AG04450 (cell line): ENCODE measurements around the gene MYO7B. TPM values are rescaled to one million over a fixed set of nuclear protein-coding genes. Genes with fewer than 3 reads are reported as not detected.

ENCODE experiments used
- CTCF ChIA-PET: fragments of 300-600, 350-600 bp; formaldehyde crosslinking; extraction: SDS; loops from one replicate; lab custom pipeline; 2022; ENCODE audit warnings: antibody characterized with exemption, inconsistent platforms; lab: Charles Lee
- POLR2A ChIA-PET: fragments of 350-600 bp; formaldehyde crosslinking; extraction: SDS; loops from one replicate; lab custom pipeline; 2021; ENCODE audit warnings: antibody characterized with exemption, inconsistent platforms; lab: Yijun Ruan, JAX
- DNase-seq: peaks from one replicate; pipeline ENCODE4 v3.0.0-alpha.2; 2011; ENCODE audit warnings: low read depth, low spot score
- H3K27ac ChIP-seq: one replicate; pipeline ENCODE4 v1.5.1; 2012; ENCODE audit warnings: low read depth, low read length, control low read depth
- H3K27me3 ChIP-seq: one replicate; pipeline ENCODE4 v1.6.0; 2012; ENCODE audit warnings: low read length; ENCODE audit not compliant: control insufficient read depth, insufficient read depth
- H3K4me3 ChIP-seq: 2 replicates; pipeline ENCODE4 v1.5.1; 2011; ENCODE audit warnings: mild to moderate bottlenecking, low read depth, low read length, control low read depth
- H3K9me3 ChIP-seq: 2 replicates; pipeline ENCODE4 v1.5.1; 2012; ENCODE audit warnings: low read length; ENCODE audit not compliant: control insufficient read depth, insufficient read depth
- polyA plus RNA-seq: library from polyadenylated mRNA; depleted of rRNA; stranded (reverse); fragments of >200 nt; gene quantifications from 2 replicates; pipeline ENCODE4 v1.2.3, GENCODE V29; 2011
- TF ChIP-seq, protein P1 (sequence below): IDR thresholded peaks from 2 replicates; pipeline ENCODE4 v1.5.1; 2011; ENCODE audit warnings: low read depth, low read length, control low read depth, inconsistent platforms

Gene MYO7B
- polyA plus RNA-seq, 1 experiment = 0.02 TPM

DNA sequence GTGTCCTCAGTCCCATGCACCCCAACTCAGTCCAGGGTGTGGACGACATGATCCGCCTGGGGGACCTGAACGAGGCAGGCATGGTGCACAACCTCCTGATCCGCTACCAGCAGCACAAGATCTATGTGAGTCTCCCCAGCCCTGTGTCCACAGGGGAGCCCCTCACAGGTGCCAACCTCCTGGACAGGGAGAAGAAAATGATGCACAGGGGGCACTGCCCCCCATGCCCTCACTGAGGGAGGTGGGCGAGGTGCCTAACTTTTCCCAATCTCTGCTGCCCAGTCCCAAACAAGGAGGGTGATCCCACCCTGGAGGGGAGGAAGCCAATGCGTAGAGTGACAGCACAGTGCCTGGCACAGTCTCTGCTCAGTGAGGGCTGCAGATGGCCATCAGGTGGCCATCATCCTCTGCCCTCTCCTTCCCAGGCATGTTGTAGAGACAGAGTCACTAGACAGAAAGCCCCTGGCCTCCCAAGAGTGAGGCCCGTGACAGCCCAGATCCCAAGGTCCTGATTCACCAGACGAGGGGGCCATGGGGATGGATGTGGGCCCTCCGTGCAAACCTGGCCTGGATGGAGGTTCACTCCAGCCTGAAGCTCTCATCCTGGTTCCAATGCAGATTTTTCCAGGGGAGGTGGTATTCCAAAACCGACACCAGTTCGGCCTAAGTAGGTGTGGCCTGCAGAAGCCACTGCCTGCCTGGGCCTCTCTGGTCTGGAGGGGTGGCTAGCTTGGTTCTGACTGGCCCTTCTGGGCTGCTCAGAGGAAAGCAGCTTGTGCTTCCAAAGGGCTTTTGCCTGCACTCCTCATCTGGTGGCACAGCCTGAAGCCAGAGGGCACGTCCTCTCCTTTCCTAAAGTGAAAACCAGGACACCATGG lies 30.0 kb downstream of the MYO7B start:
- no peak for DNase-seq
- CTCF ChIA-PET = no interaction called here
- no peak overlapping the region for H3K27ac ChIP-seq
- TF ChIP-seq, protein P1, sequence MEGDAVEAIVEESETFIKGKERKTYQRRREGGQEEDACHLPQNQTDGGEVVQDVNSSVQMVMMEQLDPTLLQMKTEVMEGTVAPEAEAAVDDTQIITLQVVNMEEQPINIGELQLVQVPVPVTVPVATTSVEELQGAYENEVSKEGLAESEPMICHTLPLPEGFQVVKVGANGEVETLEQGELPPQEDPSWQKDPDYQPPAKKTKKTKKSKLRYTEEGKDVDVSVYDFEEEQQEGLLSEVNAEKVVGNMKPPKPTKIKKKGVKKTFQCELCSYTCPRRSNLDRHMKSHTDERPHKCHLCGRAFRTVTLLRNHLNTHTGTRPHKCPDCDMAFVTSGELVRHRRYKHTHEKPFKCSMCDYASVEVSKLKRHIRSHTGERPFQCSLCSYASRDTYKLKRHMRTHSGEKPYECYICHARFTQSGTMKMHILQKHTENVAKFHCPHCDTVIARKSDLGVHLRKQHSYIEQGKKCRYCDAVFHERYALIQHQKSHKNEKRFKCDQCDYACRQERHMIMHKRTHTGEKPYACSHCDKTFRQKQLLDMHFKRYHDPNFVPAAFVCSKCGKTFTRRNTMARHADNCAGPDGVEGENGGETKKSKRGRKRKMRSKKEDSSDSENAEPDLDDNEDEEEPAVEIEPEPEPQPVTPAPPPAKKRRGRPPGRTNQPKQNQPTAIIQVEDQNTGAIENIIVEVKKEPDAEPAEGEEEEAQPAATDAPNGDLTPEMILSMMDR = no peak
- no peak overlapping the region for H3K4me3 ChIP-seq
- peaks cover 10% of the 10 kb centered on the region for H3K27me3 ChIP-seq
- POLR2A ChIA-PET = interaction anchor here (1.1 kb wide), 1 partner anchor 39 kb away, joined by 3 read pairs; the partner anchor contains the start of gene IWS1
- H3K9me3 ChIP-seq = no peaks in the 10 kb centered on the region; the same call in 1 of the 2 replicates

DNA sequence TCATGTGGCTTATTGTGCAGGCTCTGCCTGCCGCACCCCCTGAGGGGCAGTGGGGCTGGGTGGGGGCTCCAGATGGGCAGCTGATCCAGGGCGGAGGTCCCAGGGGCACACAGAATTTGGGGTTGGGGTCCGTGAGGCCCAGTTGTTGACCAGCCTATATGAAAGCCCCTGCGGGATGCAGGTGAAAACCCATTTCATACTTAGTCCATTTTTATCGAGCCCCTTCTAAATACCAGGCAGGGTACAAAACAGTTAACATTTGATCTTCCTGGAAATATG lies 30.6 kb downstream of the MYO7B start:
- Histone ChIP-seq H3K27me3 (peaks cover 10% of the 10 kb centered on the region), H3K4me3 (no peak overlapping the region), H3K9me3 (no peaks in the 10 kb centered on the region; the same call in 1 of the 2 replicates), H3K27ac (no peak overlapping the region)
- DNase-seq = no peak
- POLR2A ChIA-PET = interaction anchor here (1.1 kb wide), 1 partner anchor 39 kb away, joined by 3 read pairs; the partner anchor contains the start of gene IWS1
- TF ChIP-seq, protein P1 = no peak
- CTCF ChIA-PET = interaction anchor here (1.1 kb wide), 1 partner anchor 10 kb away, joined by 3 read pairs; no protein-coding TSS in a partner anchor

DNA sequence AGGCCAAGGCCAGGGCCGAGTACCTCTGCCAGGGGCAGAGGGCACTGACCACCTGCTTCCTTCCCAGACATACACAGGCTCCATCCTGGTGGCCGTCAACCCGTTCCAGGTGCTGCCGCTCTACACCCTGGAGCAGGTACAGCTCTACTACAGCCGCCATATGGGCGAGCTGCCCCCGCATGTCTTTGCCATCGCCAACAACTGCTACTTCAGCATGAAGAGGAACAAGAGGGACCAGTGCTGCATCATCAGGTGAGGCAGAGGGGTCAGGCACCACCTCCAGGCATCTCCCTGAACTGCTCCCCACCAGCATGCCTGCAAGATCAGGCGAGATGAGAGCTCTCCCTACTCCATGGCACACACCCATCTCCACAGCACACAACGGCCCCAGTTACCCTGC lies 31.1 kb downstream of the MYO7B start:
- CTCF ChIA-PET = interaction anchor here (1.1 kb wide), 1 partner anchor 10 kb away, joined by 3 read pairs; no protein-coding TSS in a partner anchor
- TF ChIP-seq, protein P1 = no peak
- Histone ChIP-seq H3K9me3 (no peaks in the 10 kb centered on the region; the same call in 1 of the 2 replicates), H3K4me3 (no peak overlapping the region), H3K27ac (no peak overlapping the region), H3K27me3 (peaks cover 10% of the 10 kb centered on the region)
- POLR2A ChIA-PET = interaction anchor here (1.1 kb wide), 1 partner anchor 40 kb away, joined by 3 read pairs; the partner anchor contains the start of gene IWS1
- DNase-seq = no peak

DNA sequence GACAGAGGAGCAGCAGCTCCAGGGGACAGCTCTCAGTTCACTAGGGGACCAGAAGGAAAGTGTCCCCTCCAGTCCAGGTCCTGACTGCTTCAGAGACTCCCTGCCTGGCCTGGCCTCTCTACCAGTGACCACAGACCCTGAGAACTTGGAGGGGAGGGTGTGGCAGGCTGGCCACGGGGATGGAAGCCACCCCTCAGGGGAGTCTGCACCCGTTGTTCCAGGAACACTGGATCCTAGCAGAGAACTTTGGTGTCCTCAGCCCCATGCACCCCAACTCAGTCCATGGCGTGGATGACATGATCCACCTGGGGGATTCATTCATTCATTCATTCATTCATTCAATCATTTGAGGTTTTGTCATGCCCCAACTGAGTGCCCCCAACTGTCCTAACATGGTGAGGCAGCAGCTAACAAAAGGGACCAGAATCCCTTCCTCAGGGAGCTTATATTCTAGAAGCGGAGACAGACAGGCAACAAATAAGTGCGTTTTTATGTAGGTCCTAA lies 31.9 kb downstream of the MYO7B start:
- TF ChIP-seq, protein P1 = no peak
- peaks cover 12% of the 10 kb centered on the region for H3K27me3 ChIP-seq
- no peak for DNase-seq
- POLR2A ChIA-PET = no interaction called here
- H3K27ac ChIP-seq = no peak overlapping the region
- CTCF ChIA-PET = no interaction called here
- H3K4me3 ChIP-seq = no peak overlapping the region
- no peaks in the 10 kb centered on the region; the same call in 1 of the 2 replicates for H3K9me3 ChIP-seq

DNA sequence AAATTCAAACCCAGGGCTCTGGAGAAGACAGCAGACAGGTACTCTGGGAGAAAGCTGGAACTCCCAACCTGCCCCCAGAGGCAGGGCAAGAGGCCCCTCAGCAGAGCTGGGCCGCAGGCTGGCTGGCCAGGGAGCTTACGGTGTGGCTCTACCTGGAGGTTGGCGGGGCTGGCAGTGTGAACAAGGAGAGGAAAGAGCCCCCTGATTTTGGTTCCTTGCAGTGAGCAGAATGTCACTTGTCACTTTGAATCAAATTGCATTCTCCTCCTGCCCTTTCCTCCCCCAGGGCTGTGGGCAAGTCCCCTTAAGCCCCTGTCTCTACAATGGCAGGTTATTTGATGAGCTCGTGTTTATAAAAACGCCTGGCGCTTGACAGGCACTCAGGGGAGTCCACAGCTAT lies 32.6 kb downstream of the MYO7B start:
- H3K27me3 ChIP-seq = peaks cover 14% of the 10 kb centered on the region
- no peak overlapping the region for H3K27ac ChIP-seq
- CTCF ChIA-PET = interaction anchor here (1.2 kb wide), 1 partner anchor 23 kb away, joined by 5 read pairs; no protein-coding TSS in a partner anchor
- no peak for DNase-seq
- H3K4me3 ChIP-seq = no peak overlapping the region
- H3K9me3 ChIP-seq = no peaks in the 10 kb centered on the region; the same call in 1 of the 2 replicates
- POLR2A ChIA-PET = no interaction called here
- TF ChIP-seq, protein P1 = no peak
